ENCODE results near the gene PASK.

Gene PASK

GRCh38 chr2:241074901-241075540, 74.3 kb downstream of the PASK start:
- no peak for ATAC-seq

- ATAC-seq, result no peak
These were observed 75.0 kb downstream of the PASK start for GRCh38 chr2:241074065-241074818.

DNA sequence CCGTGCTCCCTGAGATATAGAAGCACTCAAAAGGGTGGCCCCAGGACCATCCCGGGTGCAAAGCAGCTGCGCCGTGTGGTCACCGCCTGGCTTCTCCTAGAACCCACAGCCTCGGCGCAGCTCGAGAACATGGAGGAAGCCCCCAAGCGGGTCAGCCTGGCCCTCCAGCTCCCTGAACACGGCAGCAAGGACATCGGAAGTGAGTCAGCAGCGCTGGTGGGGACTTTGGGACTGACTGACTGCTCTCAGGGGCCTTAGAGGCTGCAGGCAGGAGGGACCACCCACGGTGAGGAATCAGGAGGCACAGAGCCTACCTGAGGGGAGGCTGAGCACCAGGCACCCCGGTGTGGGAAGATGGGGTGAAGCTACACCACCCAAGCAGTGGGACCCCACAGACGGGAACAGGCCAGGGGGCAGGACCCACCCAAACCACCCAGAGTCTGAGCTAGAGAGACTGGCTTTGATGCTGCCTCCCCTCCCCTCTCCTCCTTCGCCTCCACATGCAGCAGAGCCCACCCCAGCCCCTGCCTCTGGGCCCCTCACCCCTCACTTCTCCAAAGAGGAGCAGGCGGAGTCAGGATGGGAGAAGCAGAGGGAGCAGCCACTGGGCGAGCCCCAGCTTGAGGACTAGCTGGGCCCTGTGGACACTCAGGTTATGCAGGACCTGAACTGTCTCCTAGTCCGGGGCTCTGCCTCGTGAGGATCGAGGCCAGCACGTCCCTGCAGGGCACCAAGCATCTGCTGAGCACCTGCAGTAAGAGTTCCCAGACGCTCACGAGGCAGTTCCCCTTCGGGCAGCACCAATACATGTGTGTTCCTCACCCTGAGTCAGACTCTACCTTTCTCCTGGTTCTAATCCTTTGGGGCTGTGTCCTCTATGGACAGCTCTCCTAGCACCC, 75.9 kb downstream of the PASK start:
- ATAC-seq, result no peak

GRCh38 chr2:241072553-241073165, 76.6 kb downstream of the PASK start:
- no peak for ATAC-seq

GRCh38 chr2:241072151-241072550, 77.1 kb downstream of the PASK start:
- no peak for ATAC-seq

GRCh38 chr2:241071677-241072111, 77.6 kb downstream of the PASK start:
- no peak for ATAC-seq

DNA sequence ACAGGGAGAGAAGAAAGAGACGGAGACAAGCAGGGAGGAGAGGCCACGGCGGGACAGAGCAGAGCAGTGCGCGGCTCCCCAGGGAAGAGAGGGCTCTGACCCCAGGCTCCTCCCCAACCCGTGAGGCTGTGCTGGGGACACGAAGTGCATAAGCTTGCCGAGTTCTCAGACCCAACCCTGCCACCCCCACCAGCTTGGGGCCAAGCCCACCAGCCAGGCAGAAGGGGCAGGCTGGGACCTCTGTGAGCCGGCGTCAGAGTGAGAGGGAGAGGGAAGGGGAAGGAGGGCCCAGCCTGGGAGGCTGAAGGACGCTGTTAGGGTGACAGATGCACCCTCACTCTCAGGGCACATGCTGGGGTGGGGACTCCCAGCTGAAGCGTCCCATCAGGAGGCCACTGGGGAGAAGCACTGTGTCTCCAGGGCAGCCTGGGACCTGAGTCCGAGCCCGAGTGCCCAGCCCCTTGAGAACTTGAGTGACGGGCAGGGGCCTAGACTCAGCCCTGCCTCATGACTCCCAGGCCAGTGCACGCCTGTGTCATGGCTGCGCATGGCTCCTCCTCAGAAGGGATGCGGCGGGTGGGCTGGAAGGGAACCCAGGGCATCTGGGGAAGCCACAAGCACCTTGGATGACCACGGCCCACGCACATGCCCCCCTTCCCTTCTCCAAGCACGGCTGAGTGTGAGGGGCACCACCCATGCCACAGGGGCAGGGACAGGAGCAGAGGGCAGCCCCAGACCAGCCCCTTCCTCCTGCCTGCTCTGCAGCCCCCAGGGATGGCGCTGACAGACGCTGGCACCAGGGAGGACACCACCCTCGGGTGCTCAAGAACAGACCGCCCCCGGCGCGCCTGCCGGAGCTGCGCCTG, 78.2 kb downstream of the PASK start:
- ATAC-seq, result no peak

DNA sequence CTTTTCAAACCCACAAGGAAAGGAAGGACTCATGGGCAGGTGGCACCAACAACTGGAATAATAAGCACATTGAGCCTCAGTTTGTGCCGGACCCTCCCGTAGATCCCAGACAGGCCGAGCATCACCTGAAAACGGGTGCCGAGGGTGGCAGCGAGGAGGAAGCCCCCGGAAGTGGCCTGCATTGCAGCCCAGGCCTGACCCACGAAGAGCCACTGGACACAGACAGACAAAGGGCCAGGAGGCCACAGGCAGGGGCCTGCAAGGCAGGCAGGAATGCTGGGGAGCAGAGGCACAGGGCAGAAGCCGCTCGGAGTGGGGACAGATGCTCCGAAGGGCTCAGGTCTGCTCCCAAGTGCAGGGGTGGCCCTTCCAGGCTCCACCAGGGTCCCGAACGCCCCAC, 78.9 kb downstream of the PASK start:
- no peak for ATAC-seq

DNA sequence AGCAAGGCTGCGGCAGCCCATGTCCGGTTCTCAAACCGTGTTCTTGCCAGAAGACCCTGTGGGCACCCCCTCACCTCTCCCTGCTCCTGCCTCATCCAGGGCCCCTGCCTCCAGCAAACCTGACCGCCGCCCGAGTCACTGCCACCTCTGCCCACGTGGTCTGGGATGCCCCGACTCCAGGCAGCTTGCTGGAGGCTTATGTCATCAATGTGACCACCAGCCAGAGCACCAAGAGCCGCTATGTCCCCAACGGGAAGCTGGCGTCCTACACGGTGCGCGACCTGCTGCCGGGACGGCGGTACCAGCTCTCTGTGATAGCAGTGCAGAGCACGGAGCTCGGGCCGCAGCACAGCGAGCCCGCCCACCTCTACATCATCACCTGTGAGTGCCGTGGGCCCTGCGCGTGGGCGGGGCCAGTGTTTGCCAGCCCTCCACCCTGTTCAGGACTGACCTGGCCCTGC, 79.4 kb downstream of the PASK start:
- ATAC-seq, result no peak

- no peak for ATAC-seq
These were observed 80.1 kb downstream of the PASK start for GRCh38 chr2:241068942-241069810.

DNA sequence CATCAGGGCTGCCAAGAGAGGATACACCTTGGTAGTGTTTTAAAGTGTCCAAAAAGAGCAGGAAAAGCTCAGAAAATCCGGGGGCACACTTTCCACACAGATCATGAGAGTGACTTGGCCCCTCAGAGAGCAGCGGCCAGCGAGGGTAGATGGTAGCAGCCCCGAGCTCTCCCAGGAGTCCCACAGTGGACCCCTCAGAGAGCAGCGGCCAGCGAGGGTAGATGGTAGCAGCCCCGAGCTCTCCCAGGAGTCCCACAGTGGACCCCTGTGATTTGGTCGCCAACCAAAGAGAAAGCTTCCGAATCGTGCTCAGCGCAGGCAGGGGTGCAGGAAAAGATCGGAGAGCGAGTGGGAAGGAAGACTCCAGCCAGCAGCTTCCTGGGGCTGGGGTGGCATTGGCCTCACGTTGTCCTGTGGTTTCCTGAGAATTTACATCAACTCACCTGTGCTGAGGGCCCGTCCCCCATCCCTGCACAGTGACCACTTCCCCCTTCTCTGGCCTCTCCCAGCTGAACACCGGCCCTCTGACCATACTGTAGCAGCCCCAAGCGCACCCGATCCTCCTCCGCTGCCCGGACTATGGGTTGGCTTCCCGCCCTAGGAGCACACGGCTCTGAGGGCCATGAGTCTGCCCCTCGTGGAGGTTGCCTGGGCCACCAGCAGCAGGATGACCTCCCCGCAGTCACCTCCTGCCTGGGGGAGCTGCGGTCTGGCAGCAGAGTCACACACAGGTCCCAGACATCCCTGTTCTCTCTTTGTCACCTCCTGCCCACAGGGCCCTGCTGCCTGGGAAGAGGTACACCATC, 80.9 kb downstream of the PASK start:
- ATAC-seq, result no peak

DNA sequence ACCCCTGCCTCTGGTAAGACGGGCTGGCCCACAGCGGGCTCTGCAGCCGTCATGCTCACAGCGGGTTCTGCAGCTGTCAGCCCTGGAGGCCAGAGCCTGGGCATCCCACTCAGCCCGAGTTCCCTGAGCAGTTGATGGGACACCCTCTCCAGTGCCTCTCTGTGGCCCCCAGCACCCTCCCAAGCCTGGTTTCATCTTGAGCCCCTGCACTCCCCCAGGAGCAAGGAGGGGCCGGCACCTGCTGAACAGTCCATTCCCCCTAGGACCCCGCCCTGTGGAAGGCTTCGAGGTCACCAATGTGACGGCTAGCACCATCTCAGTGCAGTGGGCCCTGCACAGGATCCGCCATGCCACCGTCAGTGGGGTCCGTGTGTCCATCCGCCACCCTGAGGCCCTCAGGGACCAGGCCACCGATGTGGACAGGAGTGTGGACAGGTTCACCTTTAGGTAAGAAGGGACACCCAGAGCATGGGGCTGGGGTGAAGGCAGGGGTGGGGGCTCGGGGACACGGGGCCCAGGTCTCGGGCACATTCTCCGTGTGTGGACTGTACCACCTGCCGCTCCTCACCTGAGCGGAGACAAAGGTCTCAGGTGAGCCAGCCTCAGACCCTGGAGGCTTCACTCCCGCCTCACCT, 81.7 kb downstream of the PASK start:
- ATAC-seq, result no peak

GRCh38 chr2:241066893-241067341, 82.4 kb downstream of the PASK start:
- ATAC-seq, result no peak

DNA sequence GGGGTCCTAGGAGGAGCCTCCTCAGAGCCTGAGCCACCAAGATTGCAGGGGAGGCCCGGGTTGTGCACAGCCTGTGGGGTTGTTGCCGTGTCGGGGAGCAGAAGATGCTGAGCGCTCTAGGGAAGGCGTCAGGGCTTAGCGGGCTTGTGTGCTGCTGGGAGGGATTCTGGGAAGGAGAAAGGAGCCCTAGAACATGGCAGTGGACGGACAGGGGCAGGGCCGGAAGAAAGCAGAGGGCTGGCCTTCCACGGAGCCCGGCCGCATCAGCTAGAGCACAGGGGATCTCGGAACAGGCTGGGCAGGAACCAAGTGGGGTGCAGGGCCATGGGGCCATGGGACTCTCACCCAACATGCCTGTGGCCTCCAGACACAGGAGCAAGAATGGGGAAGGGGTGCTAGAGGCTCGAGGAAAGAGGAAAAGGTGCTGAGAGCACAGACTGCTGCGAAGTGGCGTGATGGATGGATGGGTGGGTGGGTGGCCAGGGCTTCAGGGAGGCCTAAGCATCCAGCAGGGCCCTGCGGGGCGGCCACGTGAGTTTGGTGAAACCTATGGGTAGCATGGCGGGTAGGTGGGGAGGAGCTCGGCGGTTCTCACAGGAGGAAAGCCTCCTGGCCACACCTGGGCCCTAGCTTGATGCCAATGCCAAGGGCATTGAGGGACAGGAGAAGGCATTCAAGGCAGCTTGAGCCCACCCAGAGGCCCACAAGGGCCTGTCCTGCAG, 82.9 kb downstream of the PASK start:
- no peak for ATAC-seq

GRCh38 chr2:241065355-241065803, 83.9 kb downstream of the PASK start:
- ATAC-seq, result no peak

- no peak for ATAC-seq
These were observed 84.4 kb downstream of the PASK start for GRCh38 chr2:241064802-241065354.

DNA sequence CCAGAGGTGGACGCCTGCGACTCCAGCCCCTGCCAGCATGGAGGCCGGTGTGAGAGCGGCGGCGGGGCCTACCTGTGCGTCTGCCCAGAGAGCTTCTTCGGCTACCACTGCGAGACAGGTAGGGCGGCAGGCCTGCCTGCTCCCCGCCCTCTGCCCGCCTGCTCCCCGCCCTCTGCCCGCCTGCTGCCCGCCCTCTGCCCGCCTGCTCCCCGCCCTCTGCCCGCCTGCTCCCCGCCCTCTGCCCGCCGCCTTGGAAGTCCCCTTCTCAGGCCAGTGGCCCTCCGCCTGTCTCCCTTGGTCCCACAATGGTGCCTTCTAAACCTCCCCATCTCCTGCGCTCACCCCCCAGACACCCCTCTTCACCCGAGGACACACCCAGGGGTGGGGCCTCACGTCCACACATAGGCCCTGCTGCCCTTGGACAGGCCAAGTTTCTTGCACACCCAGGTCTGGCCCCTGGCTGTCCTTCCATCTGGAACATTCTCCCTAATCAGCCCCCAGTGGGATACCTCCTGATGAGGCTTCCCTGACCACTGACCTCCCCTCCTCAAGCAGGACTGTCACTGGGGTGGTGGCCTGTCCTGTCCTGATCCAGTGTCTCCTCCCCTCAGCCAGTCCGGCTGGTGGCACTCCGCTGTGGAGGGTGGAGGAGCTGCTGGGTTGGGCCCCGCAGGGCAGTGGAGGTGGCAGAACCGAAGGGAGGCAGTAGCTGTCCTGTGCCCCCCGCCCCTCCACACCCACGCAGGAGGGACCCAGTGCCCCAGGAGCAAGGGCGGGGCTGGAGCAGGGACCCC, 85.1 kb downstream of the PASK start:
- peak; percentile 62 to 69 for ATAC-seq
